Measurements from ENCODE around the gene TSNAXIP1.

TSNAXIP1 gene

GRCh38 chr16:67782567-67783352 is 23.9 kb upstream of the TSNAXIP1 start:
- DNase-seq (ENCODE audit: low read depth in 3 of 3) = no peak

GRCh38 chr16:67783353-67783725 is 23.4 kb upstream of the TSNAXIP1 start:
- no peak for DNase-seq (ENCODE audit: low read depth in 3 of 3)

DNA sequence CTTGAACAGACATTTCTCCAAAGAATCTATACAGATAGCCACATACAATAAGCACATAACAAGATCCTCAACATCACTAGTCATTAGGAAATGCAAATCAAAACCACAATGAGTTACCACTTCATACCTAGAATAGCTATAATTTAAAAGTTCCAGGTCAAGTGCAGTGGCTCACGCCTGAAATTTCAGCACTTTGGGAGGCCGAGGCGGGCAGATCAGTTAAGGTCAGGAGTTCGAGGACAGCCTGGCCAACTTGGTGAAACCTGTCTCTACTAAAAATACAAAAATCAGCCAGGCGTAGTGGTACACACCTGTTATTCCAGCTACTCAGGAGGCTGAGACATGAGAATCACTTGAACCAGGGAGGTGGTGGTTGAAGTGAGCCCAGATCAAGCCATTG is 20.2 kb upstream of the TSNAXIP1 start:
- no peak for DNase-seq (ENCODE audit: low read depth in 3 of 3)

DNA sequence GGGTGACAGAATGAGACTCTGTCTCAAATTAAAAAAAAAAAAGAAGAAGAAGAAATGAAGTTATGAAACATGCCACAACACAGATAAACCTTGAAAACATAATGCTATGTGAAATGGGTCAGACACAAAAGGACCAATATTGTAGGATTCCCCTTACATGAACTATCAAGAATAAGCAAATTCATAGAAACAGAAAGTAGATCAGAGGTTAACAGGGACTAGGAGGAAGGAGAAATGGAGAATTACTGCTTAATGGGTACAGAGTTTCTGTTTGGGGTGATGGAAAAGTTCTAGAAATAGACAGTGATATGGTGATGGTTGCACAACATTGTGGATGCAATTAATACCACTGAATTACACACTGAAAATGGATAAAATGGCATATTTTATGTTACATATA is 16.6 kb upstream of the TSNAXIP1 start:
- no peak for DNase-seq (ENCODE audit: low read depth in 3 of 3)

GRCh38 chr16:67796099-67796718 is 10.5 kb upstream of the TSNAXIP1 start:
- no peak for DNase-seq (ENCODE audit: low read depth in 3 of 3)

GRCh38 chr16:67800338-67800926 is 6.3 kb upstream of the TSNAXIP1 start:
- no peak for DNase-seq (ENCODE audit: low read depth in 3 of 3)

GRCh38 chr16:67801241-67801640 is 5.4 kb upstream of the TSNAXIP1 start:
- DNase-seq (ENCODE audit: low read depth in 3 of 3) = no peak

- no peak for DNase-seq (ENCODE audit: low read depth in 3 of 3)
Measured at GRCh38 chr16:67801883-67802282, 4.8 kb upstream of the TSNAXIP1 start.

- no peak for DNase-seq (ENCODE audit: low read depth in 3 of 3)
Measured at GRCh38 chr16:67803894-67804293, 2.8 kb upstream of the TSNAXIP1 start.

DNA sequence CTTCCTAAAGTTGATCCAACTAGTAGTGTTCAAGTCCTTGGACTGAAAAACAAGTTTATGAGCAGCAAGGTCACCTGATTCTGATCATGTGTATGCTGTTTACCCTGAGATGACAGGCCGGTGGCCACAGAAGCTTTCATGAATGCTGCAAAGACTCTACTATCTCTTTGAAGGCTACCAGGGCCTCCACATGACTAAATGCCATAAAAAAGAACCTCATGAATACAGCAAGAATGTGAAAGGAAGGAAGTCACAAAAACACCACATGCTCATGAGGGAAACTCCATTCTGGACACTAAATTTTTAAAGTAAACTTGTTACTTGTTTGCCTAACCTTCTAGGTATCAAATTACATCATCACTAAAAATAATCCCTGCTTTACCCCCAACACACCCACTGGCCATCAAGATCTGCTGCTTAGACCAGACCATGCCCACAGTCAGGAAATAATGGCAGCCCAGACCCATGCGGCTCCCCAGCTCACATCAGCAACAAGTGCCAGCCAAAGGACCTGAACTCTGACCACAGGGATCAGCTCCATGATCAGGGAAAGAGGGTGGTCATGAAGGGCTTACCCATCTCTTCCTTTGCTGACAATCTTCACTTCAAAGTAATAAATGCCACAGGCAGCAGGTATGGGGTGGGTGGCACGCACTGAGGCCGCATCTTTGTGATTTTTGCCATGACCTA is 1.7 kb upstream of the TSNAXIP1 start:
- no peak for DNase-seq (ENCODE audit: low read depth in 3 of 3)

GRCh38 chr16:67805718-67806427 is 816 bp upstream of the TSNAXIP1 start:
- no peak for DNase-seq (ENCODE audit: low read depth in 3 of 3)

- DNase-seq (ENCODE audit: low read depth in 3 of 3) = no peak
Measured at GRCh38 chr16:67807148-67807682, 526 bp downstream of the TSNAXIP1 start.

GRCh38 chr16:67811899-67812298 is 5.2 kb downstream of the TSNAXIP1 start:
- DNase-seq (ENCODE audit: low read depth in 3 of 3) = no peak

GRCh38 chr16:67814567-67814966 is 7.9 kb downstream of the TSNAXIP1 start:
- no peak for DNase-seq (ENCODE audit: low read depth in 3 of 3)

DNA sequence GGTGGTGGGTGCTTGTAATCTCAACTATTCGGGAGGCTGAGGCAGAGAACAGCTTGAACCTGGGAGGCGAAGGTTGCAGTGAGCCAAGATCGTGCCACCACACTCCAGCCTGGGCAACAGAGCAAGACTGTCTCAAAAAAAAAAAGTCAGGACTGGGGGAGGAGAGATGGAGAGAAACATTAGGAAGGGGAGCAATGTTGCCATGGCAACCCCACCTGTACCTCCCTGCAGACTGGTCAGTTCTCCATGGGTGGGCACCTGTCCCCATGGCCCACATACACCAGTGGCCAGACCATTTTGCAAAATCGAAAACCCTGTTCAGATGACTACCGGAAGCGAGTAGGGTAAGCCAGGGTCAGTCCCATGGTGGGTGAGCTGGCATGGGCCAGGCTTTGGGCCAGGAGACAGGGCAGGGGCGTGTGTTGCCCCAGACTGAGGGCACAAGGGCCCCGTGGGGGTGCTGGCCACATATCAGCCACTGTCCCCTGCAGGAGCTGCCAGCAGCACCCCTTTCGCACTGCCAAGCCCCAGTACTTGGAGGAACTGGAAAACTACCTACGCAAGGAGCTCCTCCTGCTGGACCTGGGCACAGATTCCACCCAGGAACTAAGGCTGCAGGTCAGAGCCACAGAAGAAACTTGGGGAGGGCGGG is 14.0 kb downstream of the TSNAXIP1 start:
- no peak for DNase-seq (ENCODE audit: low read depth in 3 of 3)

GRCh38 chr16:67822511-67822910 is 15.8 kb downstream of the TSNAXIP1 start:
- DNase-seq (ENCODE audit: low read depth in 3 of 3) = no peak

DNA sequence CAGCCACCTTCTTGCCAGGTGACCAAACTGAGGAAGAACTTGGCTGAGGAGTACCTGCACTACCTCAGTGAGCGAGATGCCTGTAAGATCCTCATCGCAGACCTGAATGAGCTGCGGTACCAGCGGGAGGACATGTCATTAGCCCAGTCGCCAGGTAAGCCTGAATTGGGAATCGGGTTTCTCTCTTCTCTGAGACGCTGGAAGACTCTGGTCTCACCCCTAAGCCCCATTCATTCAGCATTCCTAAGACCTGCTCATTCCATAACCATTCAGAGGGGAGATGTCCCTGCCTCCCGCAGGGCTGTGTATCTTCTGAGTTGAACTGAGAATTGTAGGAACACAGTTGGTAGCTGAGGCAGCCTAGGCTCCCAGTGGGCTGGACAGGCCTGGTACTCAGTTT is 18.4 kb downstream of the TSNAXIP1 start:
- DNase-seq (ENCODE audit: low read depth in 3 of 3) = no peak

DNA sequence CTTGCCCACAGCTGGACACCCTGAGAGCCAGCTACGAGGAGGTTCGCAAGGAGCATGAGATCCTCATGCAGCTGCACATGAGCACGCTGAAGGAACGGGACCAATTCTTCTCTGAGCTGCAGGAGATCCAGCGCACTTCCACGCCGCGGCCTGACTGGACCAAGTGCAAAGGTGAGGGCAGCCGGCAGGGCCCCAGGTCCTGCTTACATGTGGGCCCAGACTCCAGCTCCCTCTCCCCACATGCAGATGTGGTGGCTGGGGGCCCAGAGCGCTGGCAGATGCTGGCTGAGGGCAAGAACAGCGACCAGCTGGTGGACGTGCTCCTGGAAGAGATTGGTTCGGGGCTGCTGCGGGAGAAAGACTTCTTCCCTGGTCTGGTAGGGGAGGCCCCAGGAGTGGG is 19.2 kb downstream of the TSNAXIP1 start:
- no peak for DNase-seq (ENCODE audit: low read depth in 3 of 3)

GRCh38 chr16:67828651-67829050 is 22.0 kb downstream of the TSNAXIP1 start:
- no peak for DNase-seq (ENCODE audit: low read depth in 3 of 3)

- DNase-seq (ENCODE audit: low read depth in 3 of 3) = no peak
Measured at GRCh38 chr16:67833030-67833414, 26.3 kb downstream of the TSNAXIP1 start.
